ENCODE results near the gene ANG.

The ANG gene

GRCh38 chr14:20682435-20683124 lies 6.0 kb upstream of the ANG start (continued):
- TF ChIP-seq KLF8 (tag by site-specific recombination; IDR thresholded peaks at IDR 0.05) (peak; percentile 67; the same call in 1 of the 2 replicates), ZBTB8A (tag by site-specific recombination; IDR thresholded peaks at IDR 0.05) (peak; percentile 89), ZNF350 (tag by site-specific recombination; IDR thresholded peaks at IDR 0.05) (no peak), ZBTB11 (tag by site-specific recombination; conservative IDR thresholded peaks at IDR 0.05; ENCODE audit: low read depth) (peak; percentile 90), ZNF488 (tag by site-specific recombination; IDR thresholded peaks at IDR 0.05) (no peak), BCL6B (tag by site-specific recombination; IDR thresholded peaks at IDR 0.05) (no peak), ZNF513 (tag by site-specific recombination; IDR thresholded peaks at IDR 0.05) (no peak), ZNF548 (tag by site-specific recombination; IDR thresholded peaks at IDR 0.05) (no peak), ZNF174 (tag by site-specific recombination; IDR thresholded peaks at IDR 0.05) (no peak), PATZ1 (tag by site-specific recombination; IDR thresholded peaks at IDR 0.05) (peak; percentile 91), ZFHX2 (tag by site-specific recombination; conservative IDR thresholded peaks at IDR 0.05) (no peak; the same call in 1 of the 2 replicates), ZNF571 (tag by site-specific recombination; IDR thresholded peaks at IDR 0.05) (no peak), SP7 (tag by site-specific recombination; IDR thresholded peaks at IDR 0.05) (peak; percentile 41; the same call in 1 of the 2 replicates), ZNF302 (tag by site-specific recombination; IDR thresholded peaks at IDR 0.05; ENCODE audit: low read depth) (no peak), ZNF221 (tag by site-specific recombination; IDR thresholded peaks at IDR 0.05; ENCODE audit: borderline replicate concordance) (no peak), ZNF274 (IDR thresholded peaks at IDR 0.05; ENCODE audit: low read length) (no peak), ZNF274 (tag by site-specific recombination; IDR thresholded peaks at IDR 0.05; ENCODE audit: borderline replicate concordance) (no peak), ZNF16 (tag by site-specific recombination; IDR thresholded peaks at IDR 0.05; ENCODE audit: low read depth) (no peak), OSR2 (tag by site-specific recombination; IDR thresholded peaks at IDR 0.05) (peak; percentile 68), ZNF138 (tag by site-specific recombination; IDR thresholded peaks at IDR 0.05; ENCODE audit: borderline replicate concordance) (no peak), ZNF184 (tag by site-specific recombination; IDR thresholded peaks at IDR 0.05) (no peak), SCRT1 (tag by site-specific recombination; IDR thresholded peaks at IDR 0.05; ENCODE audit: borderline replicate concordance) (no peak), ZNF157 (tag by site-specific recombination; IDR thresholded peaks at IDR 0.05) (no peak)
- TF ChIP-seq, protein P1, sequence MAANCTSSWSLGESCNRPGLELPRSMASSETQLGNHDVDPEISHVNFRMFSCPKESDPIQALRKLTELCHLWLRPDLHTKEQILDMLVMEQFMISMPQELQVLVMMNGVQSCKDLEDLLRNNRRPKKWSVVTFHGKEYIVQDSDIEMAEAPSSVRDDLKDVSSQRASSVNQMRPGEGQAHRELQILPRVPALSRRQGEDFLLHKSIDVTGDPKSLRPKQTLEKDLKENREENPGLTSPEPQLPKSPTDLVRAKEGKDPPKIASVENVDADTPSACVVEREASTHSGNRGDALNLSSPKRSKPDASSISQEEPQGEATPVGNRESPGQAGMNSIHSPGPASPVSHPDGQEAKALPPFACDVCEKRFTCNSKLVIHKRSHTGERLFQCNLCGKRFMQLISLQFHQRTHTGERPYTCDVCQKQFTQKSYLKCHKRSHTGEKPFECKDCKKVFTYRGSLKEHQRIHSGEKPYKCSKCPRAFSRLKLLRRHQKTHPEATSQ (tag by site-specific recombination; IDR thresholded peaks at IDR 0.05): no peak
- TF ChIP-seq, protein P2, sequence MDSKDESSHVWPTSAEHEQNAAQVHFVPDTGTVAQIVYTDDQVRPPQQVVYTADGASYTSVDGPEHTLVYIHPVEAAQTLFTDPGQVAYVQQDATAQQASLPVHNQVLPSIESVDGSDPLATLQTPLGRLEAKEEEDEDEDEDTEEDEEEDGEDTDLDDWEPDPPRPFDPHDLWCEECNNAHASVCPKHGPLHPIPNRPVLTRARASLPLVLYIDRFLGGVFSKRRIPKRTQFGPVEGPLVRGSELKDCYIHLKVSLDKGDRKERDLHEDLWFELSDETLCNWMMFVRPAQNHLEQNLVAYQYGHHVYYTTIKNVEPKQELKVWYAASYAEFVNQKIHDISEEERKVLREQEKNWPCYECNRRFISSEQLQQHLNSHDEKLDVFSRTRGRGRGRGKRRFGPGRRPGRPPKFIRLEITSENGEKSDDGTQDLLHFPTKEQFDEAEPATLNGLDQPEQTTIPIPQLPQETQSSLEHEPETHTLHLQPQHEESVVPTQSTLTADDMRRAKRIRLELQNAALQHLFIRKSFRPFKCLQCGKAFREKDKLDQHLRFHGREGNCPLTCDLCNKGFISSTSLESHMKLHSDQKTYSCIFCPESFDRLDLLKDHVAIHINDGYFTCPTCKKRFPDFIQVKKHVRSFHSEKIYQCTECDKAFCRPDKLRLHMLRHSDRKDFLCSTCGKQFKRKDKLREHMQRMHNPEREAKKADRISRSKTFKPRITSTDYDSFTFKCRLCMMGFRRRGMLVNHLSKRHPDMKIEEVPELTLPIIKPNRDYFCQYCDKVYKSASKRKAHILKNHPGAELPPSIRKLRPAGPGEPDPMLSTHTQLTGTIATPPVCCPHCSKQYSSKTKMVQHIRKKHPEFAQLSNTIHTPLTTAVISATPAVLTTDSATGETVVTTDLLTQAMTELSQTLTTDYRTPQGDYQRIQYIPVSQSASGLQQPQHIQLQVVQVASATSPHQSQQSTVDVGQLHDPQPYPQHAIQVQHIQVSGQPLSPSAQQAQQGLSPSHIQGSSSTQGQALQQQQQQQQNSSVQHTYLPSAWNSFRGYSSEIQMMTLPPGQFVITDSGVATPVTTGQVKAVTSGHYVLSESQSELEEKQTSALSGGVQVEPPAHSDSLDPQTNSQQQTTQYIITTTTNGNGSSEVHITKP (tag by site-specific recombination; IDR thresholded peaks at IDR 0.05): no peak; the same call in 1 of the 2 replicates
